GM18870 (cell line): ENCODE data around the gene PEX10.
A peak's percentile ranks its signal among the peaks of the same experiment; 100 is the strongest.

ENCODE experiments used
- ATAC-seq: cut with Tn5 transposase; IDR thresholded peaks from one replicate; pipeline ENCODE4 v1.9.1; 2021; ENCODE audit warnings: moderate library complexity; ENCODE audit not compliant: unreplicated experiment

PEX10 gene

DNA sequence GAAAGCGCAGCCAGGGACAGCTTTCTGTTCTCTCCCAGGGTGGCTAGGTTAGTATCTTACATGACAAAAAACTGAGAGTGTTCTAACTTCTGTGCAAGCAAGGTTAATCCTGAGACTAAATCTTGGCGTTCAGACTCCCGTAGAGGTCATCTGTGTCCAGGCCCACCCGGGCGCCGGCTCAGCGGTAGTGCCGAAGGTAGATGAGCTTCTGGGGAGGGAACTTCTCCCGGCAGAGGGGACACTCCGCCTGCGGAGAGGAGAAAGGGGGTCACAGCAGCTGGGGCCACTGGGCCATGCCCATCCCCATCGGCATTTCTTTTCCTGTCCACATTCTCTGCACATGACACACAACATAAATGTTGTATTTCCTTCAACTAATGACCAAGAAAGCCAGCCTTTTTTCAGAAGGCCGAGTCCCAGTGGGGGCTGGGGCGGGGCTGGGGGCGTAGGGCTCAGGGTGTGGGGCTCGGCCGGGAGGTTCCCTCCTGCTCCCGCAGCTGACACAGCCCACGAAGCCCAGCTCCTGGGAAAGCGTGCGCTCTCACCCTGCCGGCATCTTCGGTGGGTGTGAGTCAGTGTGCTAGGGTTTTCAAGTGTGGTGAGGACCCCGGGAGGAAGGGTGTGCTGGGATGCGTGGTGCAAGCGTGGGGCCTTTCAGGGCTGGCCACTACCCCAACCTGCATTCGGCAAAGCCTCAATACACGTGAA, 6.6 kb downstream of the PEX10 start:
- no peak for ATAC-seq

DNA sequence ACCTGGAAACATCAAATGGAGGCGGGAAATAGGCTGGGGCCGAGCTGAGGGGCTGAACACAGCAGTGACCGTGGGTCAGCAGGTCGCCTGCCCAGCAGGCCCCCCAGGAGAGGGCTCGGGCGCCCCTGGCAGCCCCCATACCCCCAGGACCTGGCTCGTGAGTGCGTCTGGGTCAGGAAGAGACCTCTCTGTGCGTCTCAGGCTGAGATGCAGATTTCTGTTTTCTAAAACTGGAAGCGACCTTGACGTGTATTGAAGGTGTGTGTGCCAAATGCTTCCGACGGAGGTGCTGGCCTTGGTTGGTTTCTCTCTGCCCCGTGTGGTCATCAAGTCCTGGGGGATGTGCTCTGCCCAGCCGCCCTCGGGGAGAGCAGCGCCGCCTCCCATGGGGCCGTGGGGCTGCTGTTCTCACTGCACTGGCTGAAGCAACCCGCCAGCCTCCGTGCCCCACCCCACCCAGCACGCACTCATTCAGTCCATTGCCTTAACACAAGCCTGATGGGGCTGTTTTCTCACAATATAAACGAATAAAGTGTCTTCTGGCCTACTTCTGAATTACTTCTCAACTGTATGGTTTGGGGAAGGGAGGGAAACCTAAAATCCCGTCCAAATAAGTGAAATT, 7.4 kb downstream of the PEX10 start:
- ATAC-seq: no peak

DNA sequence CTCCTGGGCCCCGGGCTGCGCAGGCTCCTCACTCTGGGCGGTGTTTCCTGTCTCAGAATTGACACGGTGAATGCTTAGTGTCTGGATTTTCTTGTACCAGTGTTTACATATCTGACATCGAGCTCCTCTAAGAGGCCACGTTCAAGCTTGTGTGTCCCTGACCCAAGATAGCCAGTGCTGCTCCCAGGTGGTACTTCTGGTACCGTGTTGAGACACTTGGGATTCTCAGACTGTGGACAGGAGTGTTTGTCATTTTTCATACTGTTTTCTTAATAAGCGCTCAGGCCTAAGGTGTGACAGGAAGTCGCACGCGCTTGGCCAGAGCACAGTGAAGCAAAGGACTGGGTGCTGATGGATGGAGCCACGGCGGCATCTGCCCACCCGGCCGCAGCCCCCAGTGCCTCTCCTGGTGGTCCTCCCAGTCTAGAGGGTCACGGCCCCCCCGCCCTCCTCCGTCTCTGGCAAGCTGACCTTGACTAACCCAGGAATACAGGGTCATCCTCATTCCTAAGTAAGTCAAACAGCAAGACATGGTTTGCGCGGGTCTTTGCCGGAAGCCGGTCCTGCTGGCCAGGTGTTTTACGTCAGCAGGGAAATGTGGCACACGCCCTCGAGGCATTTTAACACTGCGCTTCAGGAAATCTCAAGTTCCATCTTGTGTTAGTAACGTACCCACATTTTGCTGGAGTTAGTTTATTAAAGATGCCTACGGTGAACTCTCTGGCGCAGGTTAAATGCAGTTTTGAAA, 8.0 kb downstream of the PEX10 start:
- ATAC-seq: no peak

DNA sequence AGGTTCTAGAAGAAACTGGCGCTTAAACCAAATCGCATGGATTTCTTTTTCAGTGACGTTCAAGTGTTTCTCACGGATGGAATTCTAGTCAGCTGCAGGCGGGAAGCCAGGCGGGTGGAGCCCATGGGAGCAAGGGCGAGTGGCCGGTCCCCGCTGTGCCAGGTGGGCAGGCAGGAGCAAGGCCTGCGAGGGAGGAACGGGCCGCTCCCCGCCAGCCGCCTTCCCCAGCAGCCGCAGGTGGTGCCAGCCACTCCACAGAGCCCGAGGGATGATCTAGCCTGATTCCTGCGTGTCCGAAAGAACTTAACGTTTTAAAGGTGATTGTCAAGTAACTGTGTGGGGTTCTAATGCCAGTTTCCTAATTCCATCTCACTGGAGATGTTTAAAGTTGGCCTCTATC, 9.1 kb downstream of the PEX10 start:
- ATAC-seq: no peak

DNA sequence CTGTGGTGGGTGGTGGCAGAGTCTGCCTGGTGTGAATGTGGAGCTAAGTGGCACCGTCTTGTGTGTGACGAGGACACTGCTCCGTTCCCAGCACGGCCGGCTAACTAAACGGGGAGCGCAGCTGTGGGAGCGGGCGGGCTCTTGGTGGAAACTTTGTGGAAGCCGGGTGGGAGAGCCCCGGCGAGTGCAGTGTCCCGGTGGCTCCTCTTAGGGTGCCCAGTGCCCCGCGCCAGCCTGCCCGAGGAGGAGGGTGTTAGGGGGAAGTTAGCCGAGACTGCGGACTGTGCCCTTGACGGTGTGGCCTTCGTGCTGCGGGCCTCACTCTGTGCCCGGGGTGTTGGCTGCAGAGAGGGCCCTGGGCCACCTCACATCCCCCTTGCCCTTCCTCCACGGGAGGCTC, 9.9 kb downstream of the PEX10 start:
- ATAC-seq: no peak

DNA sequence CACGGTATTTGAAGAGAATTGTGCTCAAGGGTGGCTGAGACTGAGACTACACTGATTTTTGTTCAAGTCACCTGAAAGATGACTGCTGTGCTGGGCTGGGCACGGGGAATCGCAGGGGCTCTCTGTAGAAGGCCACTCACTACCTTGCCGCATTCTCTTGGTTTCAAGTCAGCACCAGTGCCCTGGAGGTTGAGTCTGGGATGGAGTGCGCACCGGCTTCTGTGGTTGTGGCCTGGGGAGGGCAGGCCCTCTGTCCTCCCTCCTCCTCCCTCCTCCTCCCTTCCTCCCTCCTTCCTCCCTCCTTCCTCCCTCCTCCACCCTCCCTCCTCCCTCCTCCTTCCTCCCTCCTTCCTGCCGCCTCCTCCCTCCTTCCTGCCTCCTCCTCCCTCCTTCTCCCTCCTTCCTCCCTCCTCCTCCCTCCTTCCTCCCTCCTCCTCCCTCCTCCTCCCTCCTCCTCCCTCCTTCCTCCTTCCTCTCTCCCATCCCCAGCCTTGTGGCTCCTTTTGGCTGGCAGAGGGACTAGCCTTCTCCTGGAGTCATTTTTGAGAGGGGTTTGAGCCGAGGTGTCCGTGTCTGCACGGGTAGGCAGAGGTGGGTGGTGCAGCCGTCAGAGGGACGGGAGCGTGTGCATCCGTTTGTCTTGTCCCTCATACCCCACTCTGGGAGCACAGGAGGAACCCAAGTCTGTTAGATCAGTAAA, 11.3 kb downstream of the PEX10 start:
- no peak for ATAC-seq

DNA sequence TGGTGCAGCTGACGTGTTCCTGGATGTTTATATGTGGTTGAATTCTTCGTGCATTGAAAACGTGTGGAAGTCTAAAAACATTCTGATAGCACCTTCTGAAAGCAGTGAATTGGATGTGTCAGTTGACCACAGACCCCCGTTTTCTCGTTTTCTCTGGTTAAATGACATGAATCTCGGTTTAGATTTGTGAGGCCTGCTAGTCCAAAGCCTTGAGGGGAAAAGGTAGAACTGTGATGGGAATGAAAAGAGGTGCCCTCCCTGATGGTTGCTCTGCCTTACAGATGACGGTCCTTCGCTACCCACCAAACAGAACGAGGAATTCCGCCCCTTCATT, 11.8 kb downstream of the PEX10 start:
- ATAC-seq: no peak

DNA sequence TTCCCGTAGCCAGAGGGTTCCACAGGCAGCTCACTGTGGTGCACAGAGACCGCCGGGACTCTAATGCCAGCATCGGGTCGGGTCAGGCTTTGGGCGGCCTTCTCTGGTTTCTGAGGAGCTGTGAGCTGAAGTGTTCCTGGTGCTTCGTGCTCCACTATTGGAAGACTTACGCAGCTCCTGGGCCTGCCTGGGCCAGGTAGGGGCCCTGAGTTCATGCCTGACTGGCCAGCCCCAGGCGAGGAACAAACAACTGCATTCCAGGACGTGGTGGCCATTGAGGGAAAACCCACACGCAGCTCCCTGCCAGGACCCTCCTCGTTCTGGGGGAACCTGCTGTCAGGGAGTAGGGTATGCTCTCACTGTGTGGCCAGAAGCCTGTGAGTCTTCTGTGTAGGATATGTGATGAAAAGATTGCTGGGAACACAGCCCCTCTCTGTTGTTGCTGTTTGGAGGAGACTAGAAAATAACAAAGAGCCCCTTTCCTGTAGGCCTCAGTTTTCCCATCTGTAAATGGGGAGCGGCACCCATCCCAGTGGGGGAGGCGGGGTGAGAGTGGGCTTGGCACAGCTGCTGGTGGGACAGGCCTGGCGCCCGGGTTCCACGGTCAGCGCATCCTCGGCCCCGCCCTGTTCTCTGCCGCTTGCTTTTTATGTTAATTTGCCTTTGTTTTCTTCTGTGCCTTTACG, 12.3 kb downstream of the PEX10 start:
- no peak for ATAC-seq

DNA sequence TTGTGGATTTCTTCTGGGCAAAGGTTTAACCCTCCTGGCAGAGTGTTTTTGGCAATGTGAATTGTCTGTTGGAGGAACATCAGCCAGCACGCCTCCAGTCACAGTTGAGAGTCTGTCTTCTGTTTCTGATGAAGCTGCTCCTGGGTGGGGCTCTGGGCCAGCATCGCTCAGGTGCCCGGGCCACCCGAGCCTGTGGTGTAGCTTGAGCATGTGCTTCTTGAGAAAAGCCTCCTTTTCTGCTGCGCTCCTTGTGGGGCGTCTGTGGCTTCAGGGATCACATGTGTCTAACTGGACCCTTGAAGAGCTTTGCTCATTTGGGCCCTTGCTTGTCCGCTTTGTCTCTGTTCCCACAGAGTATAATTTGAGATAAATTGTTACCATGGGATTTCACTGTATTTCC, 13.5 kb downstream of the PEX10 start:
- ATAC-seq: no peak

DNA sequence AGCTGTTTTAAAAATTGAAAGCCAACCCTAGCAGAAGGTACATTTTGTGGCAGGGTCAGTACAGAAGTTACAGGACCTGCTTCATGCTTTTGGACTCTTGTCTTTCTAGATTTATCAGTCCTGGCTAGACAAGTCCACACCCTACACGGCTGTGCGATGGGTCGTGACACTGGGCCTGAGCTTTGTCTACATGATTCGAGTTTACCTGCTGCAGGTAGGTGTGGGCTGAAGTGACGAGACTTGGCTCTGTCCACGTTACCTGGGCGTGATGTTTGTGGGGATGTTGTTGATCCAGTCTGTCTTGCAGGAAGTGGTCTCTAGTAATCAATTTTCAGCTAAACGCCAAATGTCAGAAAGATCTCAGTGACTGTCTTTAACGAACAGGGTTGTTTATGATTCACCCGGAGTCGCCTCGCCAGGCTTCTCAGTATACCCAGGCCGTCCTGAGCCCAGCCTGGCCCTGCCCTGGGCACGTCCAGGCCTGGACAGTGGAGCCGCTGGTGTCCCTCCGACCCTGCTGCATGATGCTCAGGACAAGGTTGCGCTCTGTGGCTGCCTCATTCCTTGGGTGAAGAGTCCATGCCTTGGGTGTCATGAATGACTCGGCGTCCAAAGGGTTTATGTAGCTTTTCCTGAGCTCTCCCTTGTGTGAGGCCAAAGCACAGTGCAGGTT, 15.2 kb downstream of the PEX10 start:
- ATAC-seq: no peak

DNA sequence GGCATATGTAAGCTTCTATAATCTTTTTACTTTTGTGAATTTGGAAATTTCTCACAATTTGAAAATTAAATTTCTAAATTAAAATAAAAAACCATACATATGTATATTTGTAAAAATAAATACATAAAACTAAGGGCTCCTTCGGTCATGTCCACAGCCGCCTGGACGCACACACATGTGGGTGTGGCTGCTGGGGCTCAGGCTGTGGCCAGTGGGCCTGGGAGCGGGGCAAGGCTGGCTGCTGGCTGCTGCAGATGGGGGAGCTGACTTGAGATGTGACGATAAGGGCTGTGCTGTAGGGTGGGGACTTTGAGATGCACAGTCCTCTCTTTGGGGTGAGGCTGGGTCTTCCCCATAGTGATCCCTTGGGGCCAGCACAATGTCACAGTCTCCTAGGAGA, 15.9 kb downstream of the PEX10 start:
- ATAC-seq: no peak

DNA sequence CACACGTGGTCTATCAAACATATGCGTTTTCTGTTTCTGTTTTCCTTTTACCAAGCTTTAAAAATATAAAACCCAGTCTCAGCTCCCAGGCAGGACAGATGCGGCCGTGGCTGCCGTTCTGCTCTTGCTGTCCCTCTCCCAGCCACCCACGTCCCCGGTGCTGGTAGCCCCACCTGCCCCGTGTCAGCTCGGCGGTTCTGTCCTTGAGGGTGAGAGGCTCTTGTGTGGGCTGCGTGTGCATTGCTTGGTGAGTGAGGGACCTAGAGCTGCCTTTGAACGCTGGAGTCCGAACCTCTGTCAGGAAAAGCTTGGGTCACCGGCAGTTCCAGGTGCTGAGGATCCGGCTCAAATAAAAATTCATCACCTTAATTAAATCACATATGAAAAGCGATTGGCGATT, 16.3 kb downstream of the PEX10 start:
- no peak for ATAC-seq

DNA sequence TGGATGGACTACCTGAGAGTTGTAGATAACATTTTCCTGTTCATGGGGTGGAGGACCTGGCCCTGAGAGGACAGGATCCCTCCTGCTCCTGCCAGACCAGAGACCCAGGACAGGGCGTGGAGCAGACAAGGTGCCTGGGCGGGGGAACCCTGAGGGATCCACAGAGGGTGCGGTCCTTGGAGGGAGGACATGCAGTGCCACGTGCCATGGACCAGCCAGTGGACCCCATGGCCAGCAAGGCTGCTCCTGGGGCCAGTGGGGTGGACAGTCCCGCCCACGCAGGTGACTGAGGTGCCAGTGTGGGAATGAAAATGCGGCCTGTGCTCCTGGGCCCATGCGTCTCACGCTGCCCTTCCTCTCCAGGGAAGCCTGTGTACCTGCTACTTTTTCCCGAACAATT, 17.1 kb downstream of the PEX10 start:
- no peak for ATAC-seq

DNA sequence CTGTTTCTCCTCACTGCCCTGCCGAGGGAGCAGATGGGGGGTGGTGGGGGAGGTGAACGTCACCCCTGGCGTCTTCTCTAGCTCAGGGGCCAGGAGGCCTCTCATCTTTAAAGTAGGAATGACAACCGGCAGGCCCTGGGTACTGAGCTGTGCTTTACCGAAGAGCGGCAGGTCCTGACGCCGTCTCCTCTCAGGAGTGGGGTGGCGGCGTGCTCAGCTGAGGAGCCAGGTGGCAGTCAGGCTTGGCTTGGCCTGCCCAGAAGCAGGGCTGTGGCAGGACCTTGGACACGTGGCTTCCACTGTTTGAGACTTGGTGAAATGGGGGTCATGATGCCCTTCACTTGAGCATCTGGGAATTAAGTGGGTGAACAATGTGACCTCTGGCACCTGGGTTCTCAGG, 17.6 kb downstream of the PEX10 start:
- ATAC-seq: no peak

DNA sequence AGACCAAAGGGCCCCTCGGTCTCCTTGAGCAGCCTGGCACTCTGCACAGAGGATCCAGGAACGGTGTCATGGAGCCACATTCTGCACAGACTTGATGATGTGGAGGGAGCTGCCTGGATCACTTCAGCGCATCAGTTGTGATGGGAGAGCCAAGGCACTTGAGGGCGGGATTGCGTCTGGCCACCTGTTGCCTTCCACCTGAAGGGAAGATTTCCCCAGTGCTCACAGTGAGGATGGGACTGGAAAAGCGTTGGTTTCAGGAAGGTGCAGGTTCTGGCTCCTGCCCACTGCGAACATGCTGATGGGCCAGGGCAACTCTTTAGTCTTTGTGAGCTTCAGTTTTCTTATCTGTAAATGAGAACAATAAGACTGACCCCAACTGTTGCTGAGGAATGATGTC, 18.1 kb downstream of the PEX10 start:
- ATAC-seq: no peak

DNA sequence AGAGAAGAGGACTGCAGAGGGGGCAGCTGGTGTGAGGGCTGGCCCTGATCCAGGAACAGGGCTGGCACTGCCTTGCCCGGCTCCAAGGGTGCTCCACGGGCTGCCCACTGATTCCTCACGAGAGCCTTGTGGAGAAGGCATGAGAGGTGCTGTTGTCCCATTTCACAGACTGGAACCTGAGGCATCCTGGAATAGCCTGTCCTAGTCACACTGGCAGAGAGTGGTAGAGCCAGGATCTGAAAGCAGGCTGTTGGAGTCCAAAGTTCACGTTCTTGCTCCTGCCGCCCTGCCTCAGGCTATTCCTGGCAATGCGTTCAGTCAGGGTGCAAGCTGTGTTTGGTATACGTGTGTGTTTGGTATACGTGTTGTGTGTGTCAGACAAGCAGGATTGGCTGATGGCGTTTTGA, 18.9 kb downstream of the PEX10 start:
- no peak for ATAC-seq

DNA sequence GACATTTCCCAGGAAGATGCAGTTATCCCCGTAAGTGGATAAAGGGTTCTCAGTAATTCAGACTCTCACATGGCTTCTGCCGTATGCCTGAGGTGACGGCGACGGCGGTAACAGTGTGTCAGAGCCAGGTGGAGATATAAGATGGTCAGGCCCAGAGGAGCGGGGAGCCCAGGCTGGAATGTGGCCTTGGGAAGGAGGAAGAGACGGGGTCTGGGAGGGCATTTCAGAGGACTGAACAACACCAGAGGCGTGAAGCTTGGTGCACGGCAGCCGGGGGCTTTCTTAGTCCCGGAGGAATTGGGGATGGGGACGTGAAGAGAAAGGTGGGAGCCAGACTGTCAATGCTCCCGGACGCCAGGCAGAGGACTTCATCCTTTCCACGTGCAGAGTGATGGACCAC, 19.7 kb downstream of the PEX10 start:
- no peak for ATAC-seq

DNA sequence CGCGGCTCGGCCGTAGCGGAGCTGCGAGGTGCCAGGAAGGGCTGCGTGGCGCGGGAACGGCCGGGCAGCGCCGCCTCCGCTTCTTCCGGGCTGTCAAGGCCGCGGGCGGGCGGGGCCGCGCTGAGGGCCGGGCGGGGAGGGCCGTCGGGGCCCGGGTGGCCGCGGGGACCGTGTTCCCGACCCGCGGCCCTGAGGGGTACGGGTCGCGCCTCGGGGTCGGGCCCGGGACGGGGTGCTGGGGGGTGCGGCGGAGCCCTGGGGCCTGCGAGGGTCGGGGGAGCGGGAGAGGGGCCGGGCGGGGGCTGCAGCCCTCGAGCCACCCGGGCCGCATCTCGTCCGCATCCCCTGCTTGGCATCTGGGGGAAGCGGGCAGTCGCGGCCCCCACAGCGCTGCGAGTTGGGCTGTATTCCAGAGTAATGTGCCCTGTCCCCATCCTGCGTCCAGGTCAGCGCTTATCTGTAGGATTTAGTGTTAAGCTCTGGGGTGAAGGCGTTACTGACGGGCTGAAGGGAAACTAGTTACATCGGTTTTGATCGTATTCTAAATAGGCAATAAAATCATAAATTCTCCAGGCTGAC, 20.3 kb downstream of the PEX10 start:
- no peak for ATAC-seq

DNA sequence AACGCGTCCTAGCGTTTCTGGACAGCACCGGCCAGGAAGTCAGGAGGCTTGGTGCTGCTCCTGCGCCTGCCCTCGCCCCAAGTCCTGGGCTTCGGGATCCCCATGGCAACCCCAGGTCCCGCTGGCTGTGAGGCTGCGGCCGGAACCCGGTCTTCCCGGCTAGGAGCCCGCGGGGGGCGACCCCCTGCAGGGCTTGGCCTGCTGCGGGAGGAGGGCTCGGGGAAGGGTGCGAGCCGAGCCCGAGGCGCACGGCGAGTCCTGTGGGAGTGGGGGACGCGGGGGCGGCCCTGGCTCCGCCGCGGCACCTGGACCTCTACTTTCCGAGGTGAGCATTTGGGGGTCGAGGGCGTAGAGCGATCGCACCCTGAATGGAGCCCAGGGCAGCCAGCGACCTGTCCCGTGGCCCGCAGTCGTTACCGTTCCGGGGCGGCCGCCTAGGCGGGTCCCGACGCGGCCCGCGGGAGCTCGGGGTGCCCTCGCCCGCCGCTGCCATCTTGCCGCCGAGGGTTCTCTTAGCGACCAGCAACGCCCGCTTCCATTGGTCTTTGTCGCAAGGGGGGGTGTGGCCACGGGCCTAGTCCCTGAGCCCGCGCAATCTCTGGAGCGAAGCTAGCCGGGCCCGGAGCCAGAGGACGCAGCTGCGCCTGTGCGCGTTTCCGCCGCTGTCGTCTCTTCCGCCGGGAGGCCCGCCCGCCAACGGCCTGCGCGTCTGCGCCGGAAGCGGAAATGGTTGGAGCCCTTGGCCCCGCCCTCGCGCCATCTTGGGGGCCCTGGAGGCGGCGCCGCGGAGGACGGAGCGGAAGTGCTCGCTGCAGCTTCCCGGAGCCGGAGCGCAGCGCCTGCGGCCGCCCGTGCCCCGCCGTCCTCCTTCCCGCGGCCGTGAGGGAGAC, 21.1 kb downstream of the PEX10 start, which contains the start of the genes MORN1 and RER1:
Gene MORN1, minus strand, starts transcription at position 514 of the 890 bp plus-strand sequence. Its CDS starts 21 bp downstream, at position 493.
Gene RER1, plus strand, starts transcription at position 801 of the 890 bp plus-strand sequence. CDS start 3,950 bp downstream, outside the sequence.
- peak; percentile 79 for ATAC-seq
